Chondrocyte (in vitro differentiated cells): ENCODE measurements around the gene BORCS5. TPM values are rescaled to one million over a fixed set of nuclear protein-coding genes. Genes with fewer than 3 reads are reported as not detected.

ENCODE experiments used
- DNase-seq: peaks from one replicate; pipeline ENCODE4 v3.0.0; 2021; ENCODE audit warnings: mixed read lengths, low spot score
- H3K27ac Mint-ChIP-seq: one replicate; pipeline ENCODE4 v1.8.0; 2021; ENCODE audit warnings: mild to moderate bottlenecking, moderate library complexity, mixed read lengths; ENCODE audit not compliant: unreplicated experiment
- H3K27me3 Mint-ChIP-seq: 2 replicates; pipeline ENCODE4 v1.8.0; 2021; ENCODE audit warnings: low read depth, mixed read lengths
- H3K36me3 Mint-ChIP-seq: 2 replicates; pipeline ENCODE4 v1.8.0; 2021; ENCODE audit warnings: low read depth, mixed read lengths
- H3K4me1 Mint-ChIP-seq: 2 replicates; pipeline ENCODE4 v1.8.0; 2021; ENCODE audit warnings: low read depth, mild to moderate bottlenecking, mixed read lengths
- H3K4me3 Mint-ChIP-seq: one replicate; pipeline ENCODE4 v1.8.0; 2021; ENCODE audit warnings: mild to moderate bottlenecking, moderate library complexity, mixed read lengths; ENCODE audit not compliant: unreplicated experiment
- H3K9me3 Mint-ChIP-seq: 2 replicates; pipeline ENCODE4 v1.8.0; 2021; ENCODE audit warnings: low read depth, mixed read lengths
- CTCF ChIP-seq: fragments of 200-600 bp; sonication (generic); IDR thresholded peaks from 2 replicates; pipeline ENCODE4 v1.5.0; 2021; ENCODE audit warnings: antibody characterized with exemption, mild to moderate bottlenecking, moderate library complexity
- total RNA-seq: library from RNA; stranded (reverse); gene quantifications from 3 replicates; pipeline ENCODE4 v1.2.1, GENCODE V29; 2021

The BORCS5 gene
- total RNA-seq, 1 donor from 2014 or later, result 11.3 TPM

- no peak for DNase-seq
- H3K4me1 Mint-ChIP-seq, result peaks cover 43% of the 10 kb centered on the region
- peaks cover 15% of the 10 kb centered on the region for H3K36me3 Mint-ChIP-seq
- H3K27me3 Mint-ChIP-seq, result no peaks in the 10 kb centered on the region
- no peak for TF ChIP-seq CTCF
- H3K4me3 Mint-ChIP-seq, result no peak overlapping the region
- H3K9me3 Mint-ChIP-seq, result peaks cover 7% of the 10 kb centered on the region
- no peak overlapping the region for H3K27ac Mint-ChIP-seq
Observed at GRCh38 chr12:12440784-12441428, 84.0 kb downstream of the BORCS5 start.

- peaks cover 11% of the 10 kb centered on the region for H3K36me3 Mint-ChIP-seq
- H3K4me1 Mint-ChIP-seq, result peaks cover 43% of the 10 kb centered on the region
- no peak overlapping the region for H3K4me3 Mint-ChIP-seq
- no peak for DNase-seq
- peaks cover 7% of the 10 kb centered on the region for H3K9me3 Mint-ChIP-seq
- H3K27ac Mint-ChIP-seq, result no peak overlapping the region
- no peak for TF ChIP-seq CTCF
- no peaks in the 10 kb centered on the region for H3K27me3 Mint-ChIP-seq
Observed at GRCh38 chr12:12441429-12441807, 84.5 kb downstream of the BORCS5 start.

DNA sequence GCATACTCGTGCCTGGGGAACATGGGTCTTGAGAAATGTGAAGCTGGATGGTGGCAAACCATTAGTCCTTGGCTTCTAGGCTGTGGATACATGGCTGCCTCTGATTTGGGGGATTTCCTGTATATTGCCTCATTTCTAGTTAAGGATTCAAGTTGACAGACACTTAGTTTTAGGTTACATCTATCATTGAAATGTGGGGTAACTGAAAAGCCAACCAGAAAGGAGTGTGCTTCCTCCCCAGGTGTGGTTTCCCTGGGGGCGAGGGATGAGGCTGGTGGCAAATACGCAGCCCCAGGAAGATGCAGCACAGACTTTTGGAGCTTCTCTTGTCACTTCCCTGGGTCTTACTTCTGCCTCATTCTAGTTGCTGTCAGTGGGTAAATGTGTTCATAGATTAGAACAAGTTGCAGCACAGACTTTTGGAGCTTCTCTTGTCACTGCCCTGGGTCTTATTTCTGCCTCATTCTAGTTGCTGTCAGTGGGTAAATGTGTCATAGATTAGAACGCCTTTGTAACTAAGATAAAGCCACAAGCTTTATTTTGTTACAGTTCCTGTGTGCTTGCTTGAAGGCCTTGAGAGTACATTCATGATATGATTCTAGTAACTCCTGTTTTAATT is 85.1 kb downstream of the BORCS5 start:
- no peak for TF ChIP-seq CTCF
- Mint-ChIP-seq H3K36me3 (peaks cover 9% of the 10 kb centered on the region), H3K4me3 (no peak overlapping the region), H3K9me3 (peaks cover 6% of the 10 kb centered on the region), H3K4me1 (peaks cover 40% of the 10 kb centered on the region), H3K27me3 (no peaks in the 10 kb centered on the region), H3K27ac (peak overlapping the region; percentile 91)
- DNase-seq, result no peak

DNA sequence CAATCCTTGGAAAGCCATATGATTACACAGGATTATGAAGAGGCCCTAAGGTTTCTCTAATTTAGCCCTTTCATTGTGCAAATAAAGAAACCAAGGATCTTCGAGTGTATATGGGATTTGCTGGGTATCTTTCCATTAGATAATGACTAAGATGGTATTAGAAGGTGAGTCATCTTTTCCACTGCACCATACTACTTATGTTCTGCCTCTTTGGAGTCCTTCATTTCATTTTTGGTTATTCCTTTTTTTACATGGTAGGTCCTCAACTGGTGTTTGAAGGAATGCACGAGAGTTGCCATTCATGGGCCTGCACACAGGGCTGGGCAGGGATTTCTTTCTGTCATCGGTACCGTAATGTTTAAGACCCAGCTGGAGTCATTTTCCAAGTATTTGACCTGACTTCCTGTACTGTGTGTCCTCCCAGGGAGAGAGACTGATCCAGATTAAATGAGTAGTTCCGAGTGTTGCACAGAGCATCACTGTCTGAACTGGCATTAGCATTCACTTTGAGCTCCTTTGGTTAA is 85.7 kb downstream of the BORCS5 start:
- no peak for DNase-seq
- TF ChIP-seq CTCF, result no peak
- Mint-ChIP-seq H3K4me1 (peaks cover 37% of the 10 kb centered on the region), H3K4me3 (no peak overlapping the region), H3K9me3 (no peaks in the 10 kb centered on the region), H3K36me3 (peaks cover 3% of the 10 kb centered on the region), H3K27me3 (no peaks in the 10 kb centered on the region), H3K27ac (peak overlapping the region; percentile 91)

GRCh38 chr12:12443431-12443878 is 86.6 kb downstream of the BORCS5 start:
- no peak for DNase-seq
- TF ChIP-seq CTCF, result no peak
- Mint-ChIP-seq H3K9me3 (no peaks in the 10 kb centered on the region), H3K4me3 (no peak overlapping the region), H3K27me3 (no peaks in the 10 kb centered on the region), H3K27ac (peak overlapping the region; percentile 64), H3K4me1 (peaks cover 37% of the 10 kb centered on the region), H3K36me3 (no peaks in the 10 kb centered on the region)
